Measurements from ENCODE around the gene LYRM9.

GRCh38 chr17:27846042-27846655 is 47.0 kb downstream of the LYRM9 start:
- TF ChIP-seq CTCF (IDR thresholded peaks at IDR 0.05) (no peak), POLR2A (IDR thresholded peaks at IDR 0.05) (no peak)

Measured in heart left ventricle (tissue), 13 donors.